IPS-11a (cell line): ENCODE results near the gene UBE2G2.
A peak's percentile ranks its signal among the peaks of the same experiment; 100 is the strongest.
"Not testable (repeated sequence)": the region's sequence is repeated elsewhere in the genome, so short reads cannot be mapped to it uniquely, and the experiment has no call there.

Experiments used
- H3K4me3 ChIP-seq: one replicate; pipeline ENCODE4 v1.5.1; 2013; ENCODE audit warnings: low read depth, low read length, control low read depth

The UBE2G2 gene

GRCh38 chr21:44836666-44837471 is 35.2 kb upstream of the UBE2G2 start:
- H3K4me3 ChIP-seq: no peak overlapping the region

DNA sequence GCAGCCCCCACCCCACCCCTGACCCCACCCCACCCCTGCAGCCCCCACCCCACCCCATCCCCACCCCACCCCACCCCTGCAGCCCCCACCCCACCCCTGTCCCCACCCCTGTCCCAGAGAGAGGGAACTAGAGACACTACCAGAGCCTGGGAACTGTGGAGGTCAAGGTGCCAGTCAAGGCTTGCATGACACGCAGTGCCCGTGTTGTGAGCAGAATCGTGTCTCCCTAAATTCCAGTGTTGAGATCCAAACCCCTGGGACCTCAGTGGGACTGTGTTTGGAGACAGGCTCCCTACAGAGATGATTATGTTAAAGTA is 34.7 kb upstream of the UBE2G2 start:
- H3K4me3 ChIP-seq: no peak overlapping the region

GRCh38 chr21:44835647-44835973 is 34.0 kb upstream of the UBE2G2 start:
- H3K4me3 ChIP-seq: no peak overlapping the region

- no peak overlapping the region for H3K4me3 ChIP-seq
These were observed 33.5 kb upstream of the UBE2G2 start for GRCh38 chr21:44834951-44835646.

- H3K4me3 ChIP-seq: no peak overlapping the region
These were observed 32.8 kb upstream of the UBE2G2 start for GRCh38 chr21:44834231-44834950.

DNA sequence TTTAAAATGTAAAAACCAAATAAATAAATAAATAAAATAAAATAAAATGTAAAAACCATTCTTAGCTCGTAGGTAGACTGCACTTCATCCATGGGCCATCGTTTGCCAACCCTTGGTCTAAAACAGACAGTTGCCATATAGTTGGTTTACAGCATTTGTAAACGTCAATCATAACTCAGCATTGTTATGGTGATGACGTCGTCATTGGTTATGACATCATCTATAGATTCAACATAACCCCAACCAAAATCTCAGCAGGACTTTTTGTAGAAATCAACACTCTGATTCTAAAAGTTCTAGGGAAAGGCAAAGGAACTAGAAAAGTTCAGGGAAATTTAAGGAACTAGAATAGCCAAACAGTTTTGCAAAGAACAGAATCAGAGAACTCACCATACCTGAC is 32.0 kb upstream of the UBE2G2 start:
- no peak overlapping the region for H3K4me3 ChIP-seq

- not testable (repeated sequence) for H3K4me3 ChIP-seq
These were observed 31.1 kb upstream of the UBE2G2 start for GRCh38 chr21:44832516-44833255.

GRCh38 chr21:44831227-44831860 is 29.7 kb upstream of the UBE2G2 start:
- H3K4me3 ChIP-seq: no peak overlapping the region

DNA sequence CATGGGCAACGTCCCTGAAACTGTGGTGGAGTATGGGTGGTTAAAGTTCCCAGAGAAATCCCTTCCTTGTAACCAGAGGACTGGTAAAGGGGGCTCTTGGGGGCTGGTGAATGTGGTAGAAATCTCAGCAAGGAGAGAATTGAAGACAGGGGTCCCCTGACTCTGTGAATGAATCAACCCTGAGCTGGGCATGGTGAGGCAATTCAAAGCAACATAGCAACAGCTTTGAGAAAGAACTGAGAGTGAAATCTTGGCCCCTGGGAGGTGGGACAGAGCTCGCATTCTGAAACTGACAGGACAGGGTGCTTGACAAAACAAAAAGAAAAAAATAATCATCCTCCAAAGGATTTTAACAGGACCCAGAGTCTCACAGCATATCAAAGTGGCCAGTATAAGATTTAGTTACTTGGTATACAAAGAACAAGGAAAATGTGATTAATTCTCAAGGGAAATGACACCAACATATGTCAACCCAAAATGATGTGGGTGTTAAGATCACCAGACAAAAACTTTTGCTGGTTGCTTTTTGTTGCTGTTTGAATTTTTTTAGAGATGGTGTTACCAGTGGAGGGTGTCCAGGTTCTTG is 28.0 kb upstream of the UBE2G2 start:
- H3K4me3 ChIP-seq: no peak overlapping the region

GRCh38 chr21:44828362-44829056 is 26.9 kb upstream of the UBE2G2 start:
- H3K4me3 ChIP-seq: no peak overlapping the region

- H3K4me3 ChIP-seq: no peak overlapping the region
These were observed 21.6 kb upstream of the UBE2G2 start for GRCh38 chr21:44823179-44823660.

DNA sequence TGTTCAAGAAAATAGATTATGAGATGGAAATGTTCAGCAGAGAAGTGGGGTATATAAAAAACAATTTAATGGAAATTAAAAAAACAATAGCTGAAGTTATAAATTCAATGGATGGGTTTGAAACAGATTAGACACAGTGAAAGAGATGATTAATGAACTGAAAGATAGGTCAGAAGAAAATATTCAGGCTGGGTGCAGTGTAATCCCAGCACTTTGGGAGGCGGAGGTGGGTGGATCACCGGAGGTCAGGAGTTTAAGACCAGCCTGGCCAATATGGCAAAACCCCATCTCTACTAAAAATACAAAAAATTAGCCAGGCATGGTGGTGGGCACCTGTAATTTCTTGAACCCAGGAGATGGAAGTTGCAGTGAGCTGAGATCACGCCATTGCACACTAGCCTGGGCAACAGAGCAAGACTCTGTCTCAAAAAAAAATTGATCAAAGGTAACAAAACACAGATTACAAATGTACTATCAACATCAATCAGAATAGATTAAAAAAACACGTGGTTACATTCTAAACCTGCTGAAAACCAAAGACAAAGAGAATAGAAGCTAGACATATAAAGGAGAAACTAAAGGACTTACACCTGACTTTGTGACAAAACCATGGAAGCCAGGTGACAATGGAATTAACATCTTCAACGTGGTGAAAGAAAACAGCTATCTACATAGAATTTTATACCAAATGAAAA is 21.0 kb upstream of the UBE2G2 start:
- H3K4me3 ChIP-seq: no peak overlapping the region

DNA sequence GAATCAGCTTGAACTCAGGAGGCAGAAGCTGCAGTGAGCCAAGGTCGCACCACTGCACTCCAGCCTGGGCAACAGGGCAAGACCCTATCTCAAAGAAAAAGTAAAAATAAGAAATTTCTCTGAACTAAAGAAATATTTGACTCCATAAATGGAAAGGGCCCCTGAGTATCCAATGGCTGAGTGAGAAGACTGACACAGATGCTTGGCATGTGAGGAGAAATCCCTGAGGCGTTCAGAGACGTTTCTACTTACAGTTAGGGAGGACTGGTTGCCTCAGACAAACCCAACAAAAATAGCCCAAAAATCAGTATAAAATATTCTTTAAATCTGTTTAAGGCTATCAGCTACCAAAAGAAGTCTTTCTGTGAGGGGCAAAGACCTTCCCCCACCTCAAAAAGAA is 19.2 kb upstream of the UBE2G2 start:
- no peak overlapping the region for H3K4me3 ChIP-seq

DNA sequence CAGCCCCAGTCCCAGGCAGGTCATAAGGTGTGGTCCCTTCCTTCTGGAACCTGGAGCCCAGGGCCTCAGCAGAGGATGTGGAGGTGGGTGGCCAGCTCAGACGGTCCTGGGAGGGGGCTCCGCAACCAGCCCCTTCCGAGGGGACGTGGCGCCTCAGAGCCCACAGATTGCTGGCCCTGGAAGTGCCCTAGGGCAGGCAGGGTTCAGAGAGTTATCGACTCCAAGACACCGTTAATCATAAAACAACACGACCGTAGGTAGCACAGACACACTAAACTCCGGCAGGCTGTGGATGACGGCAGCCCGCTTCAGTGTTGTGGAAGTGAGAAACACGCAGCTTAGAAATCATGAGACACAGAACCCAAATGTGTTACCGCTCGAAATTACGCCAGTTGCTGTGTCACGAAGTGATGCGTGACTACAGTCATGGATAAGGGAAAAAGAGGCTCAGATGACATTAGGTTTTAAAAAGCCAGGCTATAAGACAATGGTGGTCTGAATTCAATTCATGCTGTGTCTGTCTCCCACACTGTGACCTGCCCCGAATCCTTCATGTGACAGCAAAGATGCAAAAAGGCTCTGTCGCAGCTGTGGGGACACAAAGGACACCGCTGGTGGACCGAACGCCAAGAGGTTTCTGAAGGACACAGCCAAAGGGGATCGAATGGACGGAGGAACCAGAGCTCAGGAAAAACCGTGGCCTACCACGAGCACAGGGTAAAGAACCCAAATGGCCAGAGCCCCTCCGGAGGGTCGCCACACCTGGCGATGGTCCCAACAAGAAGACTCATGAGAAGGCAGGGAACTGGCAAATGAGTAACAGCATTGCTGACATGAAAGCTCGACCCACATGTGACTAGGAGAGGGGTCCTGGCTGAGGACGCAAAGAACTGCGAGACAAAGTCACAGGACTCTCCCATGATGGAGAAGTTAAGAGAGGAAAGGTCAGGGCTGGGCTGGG is 17.9 kb upstream of the UBE2G2 start:
- H3K4me3 ChIP-seq: no peak overlapping the region

DNA sequence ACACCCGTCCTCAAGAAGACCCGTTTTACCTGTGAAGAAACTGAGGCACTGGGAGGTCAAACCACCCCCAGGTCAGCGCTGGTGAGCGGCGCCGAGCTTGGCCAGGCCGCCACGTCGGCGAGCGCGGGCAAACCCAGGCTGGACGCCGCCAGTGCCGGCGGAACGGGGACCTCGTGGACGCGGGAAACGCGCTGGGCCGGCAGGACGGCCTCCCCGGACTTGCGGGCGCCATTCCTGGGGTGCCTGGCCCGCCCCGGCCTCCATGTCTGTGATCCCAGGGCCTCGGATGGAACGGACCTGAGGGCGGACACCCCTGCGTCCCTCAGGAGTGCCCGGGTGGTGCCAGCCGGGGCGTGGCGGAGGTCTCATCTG is 17.0 kb upstream of the UBE2G2 start:
- peak overlapping the region; percentile 69 for H3K4me3 ChIP-seq

GRCh38 chr21:44817914-44818639 is 16.5 kb upstream of the UBE2G2 start, which contains the start of gene SUMO3:
Gene SUMO3 (minus strand): TSS chr21:44818062. CDS start chr21:44817968, 94 bp downstream.
- H3K4me3 ChIP-seq: peak within 1 kb of the TSS; percentile 69

DNA sequence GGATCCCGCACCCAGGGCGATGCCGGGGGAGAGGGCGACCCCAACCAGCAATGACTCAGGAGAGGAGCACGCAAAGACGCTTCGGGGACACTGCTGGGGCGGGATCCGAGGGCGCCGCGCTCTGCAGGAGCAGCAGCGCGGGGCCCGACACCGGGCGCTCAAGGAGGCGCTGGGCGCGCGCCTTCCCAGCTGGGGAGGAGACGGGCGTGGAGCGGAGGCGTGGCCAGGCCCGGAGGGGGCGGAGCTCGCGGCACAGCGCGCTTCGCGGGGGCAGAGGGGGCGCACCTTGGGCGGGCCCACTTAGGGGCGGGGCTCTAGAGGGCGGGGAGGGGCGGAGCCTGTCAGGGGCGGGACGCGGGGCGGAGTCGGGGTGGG is 15.9 kb upstream of the UBE2G2 start:
- peak overlapping the region; percentile 69 for H3K4me3 ChIP-seq
